HEK293T (cell line): ENCODE data around the gene DAD1.

Experiments
- BHLHE40 ChIP-seq: fragments of 450-650 bp; IDR thresholded peaks from 2 replicates; pipeline ENCODE4 v1.6.1; 2016; ENCODE audit warnings: mild to moderate bottlenecking, moderate library complexity, borderline replicate concordance
- ELF4 ChIP-seq: fragments of 450-650 bp; IDR thresholded peaks from 2 replicates; pipeline ENCODE4 v1.6.1; 2017; ENCODE audit warnings: antibody characterized with exemption
- FOXM1 ChIP-seq: fragments of 450-650 bp; IDR thresholded peaks from 2 replicates; pipeline ENCODE4 v1.6.1; 2017; ENCODE audit warnings: mild to moderate bottlenecking, borderline replicate concordance
- HDGF ChIP-seq: fragments of 450-650 bp; IDR thresholded peaks from 2 replicates; pipeline ENCODE4 v1.6.1; 2017; ENCODE audit warnings: antibody characterized with exemption, borderline replicate concordance
- NFRKB ChIP-seq: fragments of 450-650 bp; IDR thresholded peaks from 2 replicates; pipeline ENCODE4 v1.6.1; 2016; ENCODE audit warnings: mild to moderate bottlenecking, moderate library complexity
- SP1 ChIP-seq: fragments of 450-650 bp; IDR thresholded peaks from 2 replicates; pipeline ENCODE4 v1.6.1; 2017
- SUZ12 ChIP-seq: fragments of 450-650 bp; IDR thresholded peaks from 2 replicates; pipeline ENCODE4 v1.6.1; 2016; ENCODE audit warnings: mild to moderate bottlenecking
- ZNF384 ChIP-seq: fragments of 450-650 bp; IDR thresholded peaks from 2 replicates; pipeline ENCODE4 v1.6.1; 2016
- TF ChIP-seq, protein P1 (sequence below): fragments of 450-650 bp; IDR thresholded peaks from 2 replicates; pipeline ENCODE4 v1.6.1; 2016

DNA sequence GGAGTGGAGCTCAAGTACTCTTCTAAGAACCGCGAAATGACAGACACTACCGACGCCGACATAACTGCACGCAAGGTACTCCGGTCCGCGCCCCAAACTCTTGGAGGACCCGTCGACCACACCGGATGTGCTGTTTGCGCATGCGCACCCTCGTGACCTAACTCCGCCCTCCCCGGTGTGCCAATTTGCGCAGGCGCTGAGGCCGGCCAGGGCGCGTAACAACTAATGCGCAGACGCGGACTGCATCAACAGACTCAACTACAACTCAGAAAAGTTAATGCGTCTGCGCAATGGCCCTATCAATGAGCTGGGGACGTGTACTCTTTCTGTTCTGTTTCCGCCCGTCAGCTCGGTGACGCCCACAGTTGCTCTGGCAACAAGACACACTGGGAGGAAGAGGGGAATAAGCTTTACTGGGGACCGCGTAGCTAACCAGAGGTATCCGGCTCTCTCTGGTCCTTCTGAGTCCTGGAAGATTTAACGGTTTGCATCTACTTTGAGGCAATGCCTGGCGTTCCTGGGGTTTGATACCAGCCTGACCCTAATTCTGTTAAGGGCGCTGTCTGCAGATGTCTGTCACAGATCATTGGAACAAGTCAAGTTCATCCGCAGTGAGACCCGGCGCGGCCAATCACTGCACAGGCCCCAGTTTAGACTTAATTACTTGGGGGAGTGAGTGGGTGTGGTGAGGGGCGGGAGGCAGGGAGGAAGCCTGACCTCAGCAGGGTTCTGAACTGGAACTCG, at the start of gene DAD1:
- TF ChIP-seq NFRKB = no peak
- no peak for TF ChIP-seq BHLHE40
- TF ChIP-seq, protein P1, sequence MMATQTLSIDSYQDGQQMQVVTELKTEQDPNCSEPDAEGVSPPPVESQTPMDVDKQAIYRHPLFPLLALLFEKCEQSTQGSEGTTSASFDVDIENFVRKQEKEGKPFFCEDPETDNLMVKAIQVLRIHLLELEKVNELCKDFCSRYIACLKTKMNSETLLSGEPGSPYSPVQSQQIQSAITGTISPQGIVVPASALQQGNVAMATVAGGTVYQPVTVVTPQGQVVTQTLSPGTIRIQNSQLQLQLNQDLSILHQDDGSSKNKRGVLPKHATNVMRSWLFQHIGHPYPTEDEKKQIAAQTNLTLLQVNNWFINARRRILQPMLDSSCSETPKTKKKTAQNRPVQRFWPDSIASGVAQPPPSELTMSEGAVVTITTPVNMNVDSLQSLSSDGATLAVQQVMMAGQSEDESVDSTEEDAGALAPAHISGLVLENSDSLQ = peak; percentile 81
- no peak for TF ChIP-seq FOXM1
- TF ChIP-seq SUZ12 = no peak
- TF ChIP-seq SP1 = no peak
- TF ChIP-seq ZNF384 = no peak
- TF ChIP-seq ELF4 = no peak
- no peak for TF ChIP-seq HDGF
